Activated CD4-positive, CD25-positive, alpha-beta regulatory T cell (primary cell): ENCODE results near the gene TBXAS1.

ENCODE experiments used
- DNase-seq, 4 experiments: peaks; one replicate each; lab custom pipeline; 2025; lab: John Stamatoyannopoulos, UW

The TBXAS1 gene

GRCh38 chr7:140022582-140023211 is 193.6 kb downstream of the TBXAS1 start:
- DNase-seq = no peak

- DNase-seq = no peak
Observed at GRCh38 chr7:140023728-140024127, 194.7 kb downstream of the TBXAS1 start.

GRCh38 chr7:140024585-140024984 is 195.5 kb downstream of the TBXAS1 start:
- DNase-seq = no peak

- DNase-seq = no peak
Observed at GRCh38 chr7:140025241-140025640, 196.2 kb downstream of the TBXAS1 start.

GRCh38 chr7:140025814-140026433 is 196.9 kb downstream of the TBXAS1 start:
- DNase-seq = no peak

- no peak for DNase-seq
Observed at GRCh38 chr7:140026935-140027334, 197.9 kb downstream of the TBXAS1 start.

- DNase-seq = no peak
Observed at GRCh38 chr7:140027858-140028257, 198.8 kb downstream of the TBXAS1 start.

- DNase-seq = no peak
Observed at GRCh38 chr7:140028311-140028710, 199.2 kb downstream of the TBXAS1 start.

- DNase-seq = no peak
Observed at GRCh38 chr7:140029072-140029471, 200.0 kb downstream of the TBXAS1 start.

- no peak for DNase-seq
Observed at GRCh38 chr7:140031364-140031763, 202.3 kb downstream of the TBXAS1 start.

- DNase-seq = no peak
Observed at GRCh38 chr7:140033036-140033435, 204.0 kb downstream of the TBXAS1 start.

- DNase-seq = no peak
Observed at GRCh38 chr7:140033779-140034363, 204.8 kb downstream of the TBXAS1 start.

- DNase-seq = no peak
Observed at GRCh38 chr7:140034421-140034820, 205.4 kb downstream of the TBXAS1 start.

GRCh38 chr7:140035400-140036223 is 206.5 kb downstream of the TBXAS1 start:
- no peak for DNase-seq

GRCh38 chr7:140036224-140036962 is 207.3 kb downstream of the TBXAS1 start:
- DNase-seq = no peak

- no peak for DNase-seq
Observed at GRCh38 chr7:140039066-140039465, 210.0 kb downstream of the TBXAS1 start.

GRCh38 chr7:140039896-140040295 is 210.8 kb downstream of the TBXAS1 start:
- DNase-seq = no peak

- DNase-seq = no peak
Observed at GRCh38 chr7:140041659-140042385, 212.8 kb downstream of the TBXAS1 start.

- DNase-seq = no peak
Observed at GRCh38 chr7:140042386-140042670, 213.3 kb downstream of the TBXAS1 start.

- DNase-seq = no peak
Observed at GRCh38 chr7:140044251-140044650, 215.2 kb downstream of the TBXAS1 start.

GRCh38 chr7:140045697-140046096 is 216.6 kb downstream of the TBXAS1 start:
- DNase-seq = no peak

- DNase-seq = no peak
Observed at GRCh38 chr7:140047197-140047596, 218.1 kb downstream of the TBXAS1 start.
